ENCODE data around the gene SLC25A6. TPM values are rescaled to one million over a fixed set of nuclear protein-coding genes. Genes with fewer than 3 reads are reported as not detected.

SLC25A6 gene
- total and polyA plus RNA-seq, 9 donors = 137 to 720 (median 643) TPM

DNA sequence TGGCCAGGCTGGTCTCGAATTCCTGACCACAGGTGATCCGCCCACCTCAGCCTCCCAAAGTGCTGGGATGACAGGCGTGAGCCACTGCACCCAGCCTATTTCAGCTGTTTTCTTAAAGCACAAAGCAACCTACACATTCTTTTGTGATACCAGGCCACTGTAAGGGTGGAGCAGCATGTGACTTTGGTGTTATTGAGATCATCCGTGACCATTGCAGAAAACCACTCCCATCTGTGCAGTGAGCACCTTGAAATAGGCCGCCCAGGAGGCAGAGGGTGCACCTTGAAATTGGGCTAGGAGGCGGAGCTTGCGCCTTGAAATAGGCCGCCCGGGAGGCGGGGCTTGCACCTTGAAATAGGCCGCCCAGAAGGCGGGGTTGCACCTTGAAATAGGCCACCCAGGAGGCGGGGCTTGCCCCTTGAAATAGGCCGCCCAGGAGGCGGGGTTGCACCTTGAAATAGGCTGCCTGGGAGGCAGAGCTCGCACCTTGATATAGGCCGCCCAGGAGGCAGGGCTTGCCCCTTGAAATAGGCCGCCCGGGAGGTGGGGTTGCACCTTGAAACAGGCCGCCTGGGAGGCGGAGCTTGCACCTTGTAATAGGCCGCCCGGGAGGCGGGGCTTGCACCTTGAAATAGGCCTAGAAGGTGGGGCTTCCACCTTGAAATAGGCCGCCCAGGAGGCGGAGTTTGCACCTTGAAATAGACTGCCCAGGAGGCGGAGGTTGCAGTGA lies 9.0 kb upstream of the SLC25A6 start:
- H3K27ac ChIP-seq (ENCODE audit: low read length) = no peak overlapping the region
- H3K27me3 ChIP-seq (ENCODE audit: control insufficient read depth, insufficient read depth, low read length) = no peaks in the 10 kb centered on the region
- H3K36me3 ChIP-seq (ENCODE audit: control insufficient read depth, insufficient read depth, low read length) = peaks cover 32% of the 10 kb centered on the region
- no peaks in the 10 kb centered on the region for H3K9me3 ChIP-seq (replicated peaks; ENCODE audit: control insufficient read depth, low read depth, low read length)
- H3K4me3 ChIP-seq (ENCODE audit: low read length) = no peak overlapping the region
- 56% methylated on average over 24 of the region's 27 CpGs for WGBS (ENCODE audit: insufficient coverage)
- DNase-seq = peak; percentile 5
- H3K4me1 ChIP-seq (ENCODE audit: control insufficient read depth, insufficient read depth, low read length) = no peaks in the 10 kb centered on the region

DNA sequence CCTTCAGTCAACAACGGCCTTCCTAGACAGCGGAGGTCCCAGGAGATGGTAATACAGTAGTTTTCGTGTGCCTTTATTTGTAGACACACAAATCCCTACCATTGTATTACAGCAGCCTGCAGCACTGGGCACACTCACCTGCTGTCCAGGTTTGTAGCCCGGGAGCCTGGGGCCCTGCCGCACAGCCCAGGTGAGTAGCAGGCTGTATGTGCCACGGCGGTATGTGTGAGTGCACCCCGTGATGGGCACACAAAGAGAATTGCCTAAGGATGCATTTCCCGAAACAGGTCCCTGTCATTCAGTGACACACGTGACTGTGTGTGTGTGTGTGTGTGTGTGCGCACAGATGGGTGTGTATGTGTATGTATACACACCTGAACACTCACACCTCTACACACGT lies 8.1 kb upstream of the SLC25A6 start:
- H3K27me3 ChIP-seq (ENCODE audit: control insufficient read depth, insufficient read depth, low read length) = no peaks in the 10 kb centered on the region
- no peaks in the 10 kb centered on the region for H3K9me3 ChIP-seq (replicated peaks; ENCODE audit: control insufficient read depth, low read depth, low read length)
- no peak for DNase-seq
- H3K4me3 ChIP-seq (ENCODE audit: low read length) = no peak overlapping the region
- H3K36me3 ChIP-seq (ENCODE audit: control insufficient read depth, insufficient read depth, low read length) = peaks cover 30% of the 10 kb centered on the region
- no peak overlapping the region for H3K27ac ChIP-seq (ENCODE audit: low read length)
- peaks cover 3% of the 10 kb centered on the region for H3K4me1 ChIP-seq (ENCODE audit: control insufficient read depth, insufficient read depth, low read length)
- WGBS (ENCODE audit: insufficient coverage) = 79% methylated on average over 5 of the region's 12 CpGs

DNA sequence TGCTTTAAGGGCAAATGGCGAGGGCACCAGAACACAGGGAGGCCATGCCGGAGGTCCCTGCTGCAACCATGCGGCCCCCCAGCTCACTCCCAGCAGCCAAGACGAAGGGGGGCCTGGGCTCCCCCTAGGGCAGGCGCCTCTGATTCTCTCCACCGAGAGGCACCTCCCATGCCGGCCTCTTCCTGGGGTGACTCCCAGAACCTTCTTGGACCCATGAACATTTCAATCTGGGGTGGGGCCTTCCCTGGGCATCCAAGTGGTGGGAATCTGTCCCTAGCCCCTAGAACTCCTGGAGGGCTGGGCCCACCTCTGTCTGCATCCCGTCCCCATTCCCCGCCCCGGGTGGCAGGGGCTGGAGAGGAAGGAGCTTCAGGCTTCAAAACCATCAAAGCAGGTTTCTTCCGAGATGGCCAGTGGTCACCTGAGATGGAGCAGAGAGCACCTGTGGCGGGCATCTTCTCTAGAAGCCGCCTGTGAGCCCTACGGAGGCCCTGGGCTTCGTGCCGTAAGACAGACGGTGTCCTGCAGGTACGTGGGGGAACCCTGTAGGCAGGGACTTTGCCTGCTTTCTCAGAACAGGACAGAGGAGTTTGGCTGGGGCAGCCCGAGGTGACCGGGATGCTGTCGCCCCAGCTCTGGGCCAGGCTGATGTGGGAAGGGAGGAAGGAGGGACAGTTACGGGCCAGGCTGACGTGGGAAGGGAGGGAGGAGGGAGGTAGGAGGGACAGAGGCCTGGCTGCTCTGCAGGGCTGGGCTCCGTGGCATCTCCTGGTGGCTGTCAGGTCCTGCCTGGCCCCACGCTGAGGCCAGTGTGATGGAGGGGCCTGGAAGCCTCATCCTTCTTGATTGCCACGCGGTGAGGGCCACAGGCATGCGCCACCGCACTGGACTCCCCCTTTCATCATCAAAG lies 6.8 kb upstream of the SLC25A6 start:
- Histone ChIP-seq H3K27ac (ENCODE audit: low read length) (no peak overlapping the region), H3K4me1 (ENCODE audit: control insufficient read depth, insufficient read depth, low read length) (peaks cover 15% of the 10 kb centered on the region), H3K4me3 (ENCODE audit: low read length) (no peak overlapping the region), H3K27me3 (ENCODE audit: control insufficient read depth, insufficient read depth, low read length) (no peaks in the 10 kb centered on the region), H3K9me3 (replicated peaks; ENCODE audit: control insufficient read depth, low read depth, low read length) (no peaks in the 10 kb centered on the region), H3K36me3 (ENCODE audit: control insufficient read depth, insufficient read depth, low read length) (peaks cover 19% of the 10 kb centered on the region)
- 78% methylated on average over 22 of the region's 29 CpGs for WGBS (ENCODE audit: insufficient coverage)
- no peak for DNase-seq

DNA sequence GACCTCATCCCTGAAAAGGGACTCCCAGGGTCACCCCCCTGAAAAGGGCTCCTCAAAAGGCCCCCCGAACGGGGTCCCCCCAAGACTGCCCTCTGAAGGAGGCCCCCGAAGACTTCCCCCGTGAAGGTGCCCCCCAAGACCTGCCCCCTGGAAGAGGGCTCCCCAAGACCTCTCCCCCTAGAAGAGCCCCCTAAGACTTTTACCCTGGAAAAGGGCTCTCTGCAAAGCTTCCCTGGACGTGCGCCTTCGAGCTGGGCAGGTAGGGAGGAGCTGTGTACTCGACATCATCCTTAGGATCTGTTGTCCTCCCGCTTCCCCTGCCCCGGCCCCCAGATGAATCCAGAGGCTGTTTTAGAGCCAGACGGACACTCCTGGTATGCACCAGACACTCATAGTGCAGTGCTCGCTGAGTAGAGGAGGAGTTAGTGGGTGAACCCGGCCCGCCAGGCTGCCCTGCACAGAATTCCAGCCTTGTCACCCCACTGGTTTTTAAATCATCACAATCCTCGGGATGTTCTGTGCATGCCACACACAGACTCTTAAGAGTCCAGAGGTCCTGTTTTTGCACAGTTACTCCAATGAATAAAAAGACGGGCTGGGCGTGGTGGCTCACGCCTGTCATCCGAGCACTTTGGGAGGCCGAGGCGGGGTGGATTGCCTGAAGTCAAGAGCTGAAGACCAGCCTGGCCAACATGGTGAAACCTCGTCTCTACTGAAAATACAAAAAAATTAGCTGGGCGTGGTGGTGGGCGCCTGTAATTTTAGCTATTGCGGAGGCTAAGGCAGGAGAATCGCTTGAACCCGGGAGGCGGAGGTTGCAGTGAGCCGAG lies 5.7 kb upstream of the SLC25A6 start:
- Histone ChIP-seq H3K4me3 (ENCODE audit: low read length) (no peak overlapping the region), H3K36me3 (ENCODE audit: control insufficient read depth, insufficient read depth, low read length) (peaks cover 10% of the 10 kb centered on the region), H3K27ac (ENCODE audit: low read length) (no peak overlapping the region), H3K27me3 (ENCODE audit: control insufficient read depth, insufficient read depth, low read length) (no peaks in the 10 kb centered on the region), H3K9me3 (replicated peaks; ENCODE audit: control insufficient read depth, low read depth, low read length) (no peaks in the 10 kb centered on the region), H3K4me1 (ENCODE audit: control insufficient read depth, insufficient read depth, low read length) (peaks cover 21% of the 10 kb centered on the region)
- no peak for DNase-seq
- 72% methylated on average over 16 of the region's 29 CpGs for WGBS (ENCODE audit: insufficient coverage)

GRCh38 chrX:1397001-1397400 lies 5.1 kb upstream of the SLC25A6 start:
- Histone ChIP-seq H3K36me3 (ENCODE audit: control insufficient read depth, insufficient read depth, low read length) (peaks cover 10% of the 10 kb centered on the region), H3K27ac (ENCODE audit: low read length) (no peak overlapping the region), H3K4me1 (ENCODE audit: control insufficient read depth, insufficient read depth, low read length) (peaks cover 21% of the 10 kb centered on the region), H3K4me3 (ENCODE audit: low read length) (no peak overlapping the region), H3K27me3 (ENCODE audit: control insufficient read depth, insufficient read depth, low read length) (no peaks in the 10 kb centered on the region), H3K9me3 (replicated peaks; ENCODE audit: control insufficient read depth, low read depth, low read length) (no peaks in the 10 kb centered on the region)
- DNase-seq = no peak
- WGBS (ENCODE audit: insufficient coverage) = 83% methylated on average over 9 of the region's 15 CpGs

DNA sequence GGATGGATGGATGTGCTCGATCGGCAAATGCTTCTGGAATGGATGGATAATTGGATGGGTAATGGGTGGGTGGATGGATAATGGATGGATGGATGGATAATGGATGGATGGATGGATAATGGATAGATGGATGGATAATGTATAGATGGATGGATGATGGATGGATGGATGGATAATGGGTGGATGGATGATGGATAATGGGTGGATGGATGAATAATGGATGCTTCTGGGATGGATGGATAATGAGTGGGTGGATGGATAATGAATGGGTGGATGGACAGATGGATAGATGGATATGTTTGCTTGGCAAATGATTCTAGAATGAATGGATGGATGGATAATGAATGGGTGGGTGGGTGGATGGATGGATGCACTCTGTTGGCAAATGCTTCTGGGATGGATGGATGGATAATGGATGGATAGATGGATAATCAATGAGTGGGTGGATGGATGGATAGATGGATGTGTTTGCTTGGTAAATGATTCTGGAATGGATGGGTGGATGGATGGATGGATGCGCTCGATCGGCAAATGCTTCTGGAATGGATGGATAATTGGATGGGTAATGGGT lies 3.8 kb upstream of the SLC25A6 start:
- Histone ChIP-seq H3K9me3 (replicated peaks; ENCODE audit: control insufficient read depth, low read depth, low read length) (no peaks in the 10 kb centered on the region), H3K27me3 (ENCODE audit: control insufficient read depth, insufficient read depth, low read length) (no peaks in the 10 kb centered on the region), H3K4me3 (ENCODE audit: low read length) (no peak overlapping the region), H3K27ac (ENCODE audit: low read length) (no peak overlapping the region), H3K4me1 (ENCODE audit: control insufficient read depth, insufficient read depth, low read length) (peaks cover 26% of the 10 kb centered on the region), H3K36me3 (ENCODE audit: control insufficient read depth, insufficient read depth, low read length) (peaks cover 13% of the 10 kb centered on the region)
- DNase-seq = no peak
- WGBS (ENCODE audit: insufficient coverage) = 97% methylated on average over 5 of the region's 5 CpGs

- Histone ChIP-seq H3K27me3 (ENCODE audit: control insufficient read depth, insufficient read depth, low read length) (no peaks in the 10 kb centered on the region), H3K36me3 (ENCODE audit: control insufficient read depth, insufficient read depth, low read length) (peaks cover 17% of the 10 kb centered on the region), H3K4me3 (ENCODE audit: low read length) (no peak overlapping the region), H3K27ac (ENCODE audit: low read length) (peak overlapping the region; percentile 67), H3K9me3 (replicated peaks; ENCODE audit: control insufficient read depth, low read depth, low read length) (no peaks in the 10 kb centered on the region), H3K4me1 (ENCODE audit: control insufficient read depth, insufficient read depth, low read length) (peaks cover 29% of the 10 kb centered on the region)
- peak; percentile 67 for DNase-seq
- WGBS (ENCODE audit: insufficient coverage) = 70% methylated on average over 20 of the region's 22 CpGs
Observed at GRCh38 chrX:1394731-1395501, 3.0 kb upstream of the SLC25A6 start.

DNA sequence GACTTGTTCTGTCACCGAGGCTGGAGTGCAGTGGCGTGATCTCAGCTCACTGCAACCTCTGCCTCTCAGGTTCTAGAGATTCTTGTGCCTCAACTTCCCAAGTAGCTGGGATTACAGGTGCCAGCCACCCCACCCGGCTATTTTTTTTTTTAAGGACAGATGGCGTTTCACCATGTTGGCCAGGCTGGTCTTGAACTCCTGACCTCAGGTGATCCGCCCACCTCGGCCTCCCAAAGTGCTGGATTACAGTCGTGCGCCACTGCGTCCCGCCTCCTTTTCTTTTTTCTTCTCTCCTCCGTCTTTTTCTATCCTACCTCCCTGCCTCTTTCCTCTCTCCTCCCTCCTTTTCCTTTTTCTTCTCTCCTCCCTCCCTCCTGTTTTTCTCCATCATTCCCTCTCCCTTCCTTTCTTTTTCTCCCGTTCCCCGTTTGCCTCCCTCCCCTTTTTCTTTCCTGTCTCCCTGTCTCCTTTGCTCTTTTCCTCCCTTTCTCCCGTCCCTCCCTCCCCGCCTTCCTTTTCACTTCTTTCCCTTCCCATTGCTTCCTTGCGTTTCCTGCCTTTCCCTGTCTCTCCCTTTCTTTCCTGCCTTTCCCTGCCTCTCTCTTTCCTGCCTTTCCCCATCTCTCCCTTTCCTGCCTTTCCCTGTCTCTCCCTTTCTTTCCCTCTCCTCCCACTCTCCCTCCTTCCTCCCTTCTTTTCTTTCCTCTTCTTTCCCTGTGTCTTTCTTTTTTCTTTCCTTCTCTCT lies 2.1 kb upstream of the SLC25A6 start:
- 34% methylated on average over 16 of the region's 16 CpGs for WGBS (ENCODE audit: insufficient coverage)
- Histone ChIP-seq H3K4me1 (ENCODE audit: control insufficient read depth, insufficient read depth, low read length) (peaks cover 29% of the 10 kb centered on the region), H3K27ac (ENCODE audit: low read length) (peak overlapping the region; percentile 67)

More for the DNA sequence above, 2.1 kb upstream of the SLC25A6 start:
- no peaks in the 10 kb centered on the region for H3K27me3 ChIP-seq (ENCODE audit: control insufficient read depth, insufficient read depth, low read length)
- no peak for DNase-seq
- H3K9me3 ChIP-seq (replicated peaks; ENCODE audit: control insufficient read depth, low read depth, low read length) = no peaks in the 10 kb centered on the region
- no peak overlapping the region for H3K4me3 ChIP-seq (ENCODE audit: low read length)
- H3K36me3 ChIP-seq (ENCODE audit: control insufficient read depth, insufficient read depth, low read length) = peaks cover 25% of the 10 kb centered on the region

All from muscle of leg (tissue), 11 donors.